Ovary (tissue), 3 donors: ENCODE data around the gene COL24A1.

Experiments
- POLR2A ChIP-seq: fragments of 450-650 bp; IDR thresholded peaks from one replicate; pipeline ENCODE4 v1.6.1; 2017; ENCODE audit warnings: antibody characterized with exemption, mild to moderate bottlenecking, moderate library complexity
- TF ChIP-seq, protein P1 (sequence below), 3 donors: fragments of 450-650 bp in 2 of 3; fragments of 200-600 bp in 1 of 3; IDR thresholded peaks; one replicate each; pipeline versions ENCODE4 v1.5.1 to v1.8.0; 2016 to 2022; ENCODE audit warnings: antibody characterized with exemption in 3 of 3, mild to moderate bottlenecking in 1 of 3
- donor health status: DM: no; HTN: no; CAD: no.

DNA sequence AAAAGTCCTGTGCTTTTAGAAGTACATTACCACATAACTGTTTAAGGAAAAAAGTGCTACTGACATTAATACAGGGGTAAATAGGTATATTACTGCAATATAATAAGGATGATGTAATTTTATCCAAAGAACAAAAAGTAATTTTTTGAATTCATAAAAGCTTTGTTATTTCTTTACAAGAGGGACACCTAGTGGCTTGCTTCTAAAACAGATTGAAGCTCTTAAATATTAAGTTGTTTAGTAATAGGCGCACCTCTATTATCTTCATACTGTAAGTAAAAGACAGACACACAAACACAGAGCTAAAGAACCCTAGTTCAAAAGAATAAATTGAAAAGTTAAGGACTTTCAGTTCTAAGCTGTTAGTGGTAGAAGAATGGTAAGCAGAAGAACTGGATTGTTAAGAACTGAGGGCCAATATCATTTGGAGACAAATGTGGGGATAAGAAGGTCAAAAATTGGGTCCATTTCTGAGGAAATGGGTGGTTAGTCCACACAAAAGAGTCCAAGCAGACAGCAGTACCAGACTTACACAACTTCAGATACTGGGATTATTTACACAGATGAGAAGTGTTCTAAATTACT is 463.8 kb downstream of the COL24A1 start:
- TF ChIP-seq, protein P1, sequence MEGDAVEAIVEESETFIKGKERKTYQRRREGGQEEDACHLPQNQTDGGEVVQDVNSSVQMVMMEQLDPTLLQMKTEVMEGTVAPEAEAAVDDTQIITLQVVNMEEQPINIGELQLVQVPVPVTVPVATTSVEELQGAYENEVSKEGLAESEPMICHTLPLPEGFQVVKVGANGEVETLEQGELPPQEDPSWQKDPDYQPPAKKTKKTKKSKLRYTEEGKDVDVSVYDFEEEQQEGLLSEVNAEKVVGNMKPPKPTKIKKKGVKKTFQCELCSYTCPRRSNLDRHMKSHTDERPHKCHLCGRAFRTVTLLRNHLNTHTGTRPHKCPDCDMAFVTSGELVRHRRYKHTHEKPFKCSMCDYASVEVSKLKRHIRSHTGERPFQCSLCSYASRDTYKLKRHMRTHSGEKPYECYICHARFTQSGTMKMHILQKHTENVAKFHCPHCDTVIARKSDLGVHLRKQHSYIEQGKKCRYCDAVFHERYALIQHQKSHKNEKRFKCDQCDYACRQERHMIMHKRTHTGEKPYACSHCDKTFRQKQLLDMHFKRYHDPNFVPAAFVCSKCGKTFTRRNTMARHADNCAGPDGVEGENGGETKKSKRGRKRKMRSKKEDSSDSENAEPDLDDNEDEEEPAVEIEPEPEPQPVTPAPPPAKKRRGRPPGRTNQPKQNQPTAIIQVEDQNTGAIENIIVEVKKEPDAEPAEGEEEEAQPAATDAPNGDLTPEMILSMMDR (IDR thresholded peaks at IDR 0.05), result peak in 1 of 3 donors; percentile 11
- TF ChIP-seq POLR2A, result no peak
